GM23338 (cell line): ENCODE data around the gene TRAK1. TPM values are rescaled to one million over a fixed set of nuclear protein-coding genes. Genes with fewer than 3 reads are reported as not detected.

ENCODE experiments used
- ATAC-seq: fragments of 200-7000 bp; cut with Tn5 transposase; 3 replicates; pipeline ENCODE4 v1.9.1; 2020
- DNase-seq: peaks from one replicate; pipeline ENCODE4 v3.0.0-alpha.2; 2015; ENCODE audit warnings: low spot score
- H2AFZ ChIP-seq: fragments of 200-600 bp; sonication (generic); 2 replicates; pipeline ENCODE4 v1.8.0; 2016; ENCODE audit warnings: antibody characterized with exemption, mild to moderate bottlenecking, moderate library complexity
- H3F3A ChIP-seq: fragments of 200-600 bp; sonication (generic); replicated peaks from 2 replicates; pipeline ENCODE4 v1.8.0; 2017; ENCODE audit warnings: antibody characterized with exemption, mixed run types, low read depth
- H3K27ac ChIP-seq: fragments of 200-600 bp; sonication (generic); 2 replicates; pipeline ENCODE4 v1.6.1; 2016; ENCODE audit warnings: low read depth
- H3K27me3 ChIP-seq: fragments of 200-600 bp; sonication (generic); 2 replicates; pipeline ENCODE4 v1.8.0; 2016; ENCODE audit warnings: mild to moderate bottlenecking, mixed run types, moderate library complexity; ENCODE audit not compliant: insufficient read depth
- H3K36me3 ChIP-seq: fragments of 200-600 bp; sonication (generic); 2 replicates; pipeline ENCODE4 v1.8.0; 2016; ENCODE audit warnings: mild to moderate bottlenecking; ENCODE audit not compliant: insufficient read depth
- H3K4me1 ChIP-seq: fragments of 200-600 bp; sonication (generic); 2 replicates; pipeline ENCODE4 v1.8.0; 2016; ENCODE audit warnings: mild to moderate bottlenecking, moderate library complexity; ENCODE audit not compliant: insufficient read depth
- H3K4me2 ChIP-seq: fragments of 200-600 bp; sonication (generic); 2 replicates; pipeline ENCODE4 v1.7.1; 2017; ENCODE audit warnings: mixed run types
- H3K4me3 ChIP-seq: fragments of 200-600 bp; sonication (generic); 2 replicates; pipeline ENCODE4 v1.6.1; 2016; ENCODE audit warnings: mixed run types
- H3K79me2 ChIP-seq: fragments of 200-600 bp; sonication (generic); replicated peaks from 2 replicates; pipeline ENCODE4 v1.8.0; 2017; ENCODE audit warnings: mild to moderate bottlenecking; ENCODE audit not compliant: insufficient read depth
- H3K9me2 ChIP-seq: fragments of 200-600 bp; sonication (generic); 2 replicates; pipeline ENCODE4 v1.8.0; 2017; ENCODE audit not compliant: insufficient read depth
- H4K20me1 ChIP-seq: fragments of 200-600 bp; sonication (generic); replicated peaks from 2 replicates; pipeline ENCODE4 v1.8.0; 2017; ENCODE audit warnings: mild to moderate bottlenecking; ENCODE audit not compliant: insufficient read depth
- H3K27ac Mint-ChIP-seq: 2 replicates; pipeline ENCODE4 v1.8.0; 2020; ENCODE audit warnings: inconsistent platforms, mild to moderate bottlenecking, moderate library complexity, mixed read lengths
- H3K27me3 Mint-ChIP-seq: 3 replicates; pipeline ENCODE4 v1.8.0; 2022; ENCODE audit warnings: low read depth, mild to moderate bottlenecking, moderate library complexity, mixed read lengths, inconsistent platforms; ENCODE audit not compliant: insufficient read depth, poor library complexity
- H3K36me3 Mint-ChIP-seq: 3 replicates; pipeline ENCODE4 v1.8.0; 2021; ENCODE audit warnings: low read depth, mild to moderate bottlenecking, inconsistent platforms, moderate library complexity, mixed read lengths
- H3K4me1 Mint-ChIP-seq: 3 replicates; pipeline ENCODE4 v1.8.0; 2020; ENCODE audit warnings: mild to moderate bottlenecking, inconsistent platforms, mixed read lengths
- H3K4me3 Mint-ChIP-seq: 3 replicates; pipeline ENCODE4 v1.8.0; 2021; ENCODE audit warnings: moderate library complexity, mild to moderate bottlenecking, inconsistent platforms, mixed read lengths
- H3K9me3 Mint-ChIP-seq: 3 replicates; pipeline ENCODE4 v1.8.0; 2020; ENCODE audit warnings: moderate library complexity, mild to moderate bottlenecking, inconsistent platforms, mixed read lengths
- CREB1 ChIP-seq: fragments of 250-450 bp; sonication (Bioruptor Pico); IDR thresholded peaks from 2 replicates; pipeline ENCODE4 v1.5.0; 2020; ENCODE audit warnings: low read depth, mild to moderate bottlenecking, moderate library complexity
- CTCF ChIP-seq, 2 experiments: fragments of 200-600 bp in 1 of 2; sonication (generic) in 1 of 2; conservative IDR thresholded peaks; 2 replicates each; pipeline versions ENCODE4 v1.5.1 to v1.6.1; 2016 to 2017; ENCODE audit warnings: antibody characterized with exemption in 2 of 2, low read depth in 2 of 2, mild to moderate bottlenecking in 2 of 2, moderate library complexity in 1 of 2
- EZH2 ChIP-seq: fragments of 200-600 bp; sonication (generic); IDR thresholded peaks from one replicate; pipeline ENCODE4 v1.8.0; 2017; ENCODE audit warnings: antibody characterized with exemption, mild to moderate bottlenecking, low read depth; ENCODE audit not compliant: unreplicated experiment
- EZH2phosphoT487 ChIP-seq: fragments of 200-600 bp; sonication (generic); IDR thresholded peaks from one replicate; pipeline ENCODE4 v1.8.1; 2018; ENCODE audit warnings: antibody characterized with exemption; ENCODE audit not compliant: unreplicated experiment
- JUNB ChIP-seq: IDR thresholded peaks from one replicate; pipeline ENCODE4 v1.6.1; 2016; ENCODE audit warnings: antibody characterized with exemption; ENCODE audit not compliant: unreplicated experiment
- POLR2AphosphoS5 ChIP-seq: IDR thresholded peaks from 2 replicates; pipeline ENCODE4 v1.6.1; 2016; ENCODE audit warnings: antibody characterized with exemption, low read depth
- ZNF331 ChIP-seq: fragments of 250-450 bp; sonication (Bioruptor Pico); IDR thresholded peaks from 2 replicates; pipeline ENCODE4 v1.5.0; 2020; ENCODE audit warnings: low read depth, mild to moderate bottlenecking, moderate library complexity
- ZNF462 ChIP-seq: fragments of 250-450 bp; sonication (Bioruptor Pico); IDR thresholded peaks from 2 replicates; pipeline ENCODE4 v1.5.0; 2020; ENCODE audit warnings: mild to moderate bottlenecking, moderate library complexity
- polyA plus RNA-seq: library from polyadenylated mRNA; unstranded; fragments of >200 nt; fragmentation: Nextera tagmentation; extraction: Ambion mirVana; gene quantifications from 2 replicates; pipeline ENCODE4 v1.2.1, GENCODE V29; 2016
- total RNA-seq: library from RNA; depleted of rRNA; stranded (reverse); fragments of >200 nt; shearing (Covaris generic); gene quantifications from 2 replicates; pipeline ENCODE4 v1.2.3, GENCODE V29; 2014

The TRAK1 gene
- total and polyA plus RNA-seq, 2 experiments from 2014 or later, result 13.4 to 47.4 TPM

- no peak for TF ChIP-seq ZNF462
- TF ChIP-seq ZNF331 (CRISPR knock-in tag), result no peak
- TF ChIP-seq CREB1 (CRISPR knock-in tag), result no peak
- TF ChIP-seq EZH2, result no peak
- no peak for TF ChIP-seq POLR2AphosphoS5
Measured at GRCh38 chr3:42273361-42273760, 182.2 kb downstream of the TRAK1 start (continued).

- H3K27me3 Mint-ChIP-seq, result peaks cover 3% of the 10 kb centered on the region
- ATAC-seq (no peak), DNase-seq (no peak)
- Histone ChIP-seq H3K27me3 (no peaks in the 10 kb centered on the region), H3K4me3 (no peak overlapping the region), H3K4me2 (no peak overlapping the region), H3F3A (no peaks in the 10 kb centered on the region), H4K20me1 (no peaks in the 10 kb centered on the region), H3K79me2 (no peaks in the 10 kb centered on the region), H2AFZ (no peak overlapping the region), H3K4me1 (no peaks in the 10 kb centered on the region), H3K9me2 (0 out of 2 replicates have a peak, but pooled peaks cover 9% of the 10 kb centered on the region), H3K27ac (no peak overlapping the region), H3K36me3 (no peaks in the 10 kb centered on the region)
- H3K4me3 Mint-ChIP-seq, result no peak overlapping the region
- H3K36me3 Mint-ChIP-seq, result peaks cover 3% of the 10 kb centered on the region
- H3K27ac Mint-ChIP-seq, result no peak overlapping the region
- no peaks in the 10 kb centered on the region for H3K4me1 Mint-ChIP-seq
- peaks cover 16% of the 10 kb centered on the region for H3K9me3 Mint-ChIP-seq
- TF ChIP-seq ZNF462 (no peak), CTCF (conservative IDR thresholded peaks at IDR 0.05; ENCODE audit: low read depth in 2 of 2) (no peak), JUNB (no peak), POLR2AphosphoS5 (no peak), EZH2phosphoT487 (no peak)
Measured at GRCh38 chr3:42274266-42274665, 183.1 kb downstream of the TRAK1 start.
